OCI-LY1 (cell line): Measurements from ENCODE around the gene CNGA2.

ENCODE experiments used
- EZH2 ChIP-seq: fragments of 200-600 bp; sonication (generic), shearing (Covaris generic); IDR thresholded peaks from 2 replicates; pipeline ENCODE4 v1.8.0; 2017; ENCODE audit warnings: borderline replicate concordance, mixed run types, mild to moderate bottlenecking, antibody characterized with exemption, low read length, moderate library complexity, mixed read lengths
- TF ChIP-seq, protein P1 (sequence below): fragments of 200-600 bp; sonication (generic), shearing (Covaris generic); IDR thresholded peaks from 2 replicates; pipeline ENCODE4 v1.5.1; 2017; ENCODE audit warnings: mild to moderate bottlenecking, antibody characterized with exemption, low read length, moderate library complexity, mixed read lengths

DNA sequence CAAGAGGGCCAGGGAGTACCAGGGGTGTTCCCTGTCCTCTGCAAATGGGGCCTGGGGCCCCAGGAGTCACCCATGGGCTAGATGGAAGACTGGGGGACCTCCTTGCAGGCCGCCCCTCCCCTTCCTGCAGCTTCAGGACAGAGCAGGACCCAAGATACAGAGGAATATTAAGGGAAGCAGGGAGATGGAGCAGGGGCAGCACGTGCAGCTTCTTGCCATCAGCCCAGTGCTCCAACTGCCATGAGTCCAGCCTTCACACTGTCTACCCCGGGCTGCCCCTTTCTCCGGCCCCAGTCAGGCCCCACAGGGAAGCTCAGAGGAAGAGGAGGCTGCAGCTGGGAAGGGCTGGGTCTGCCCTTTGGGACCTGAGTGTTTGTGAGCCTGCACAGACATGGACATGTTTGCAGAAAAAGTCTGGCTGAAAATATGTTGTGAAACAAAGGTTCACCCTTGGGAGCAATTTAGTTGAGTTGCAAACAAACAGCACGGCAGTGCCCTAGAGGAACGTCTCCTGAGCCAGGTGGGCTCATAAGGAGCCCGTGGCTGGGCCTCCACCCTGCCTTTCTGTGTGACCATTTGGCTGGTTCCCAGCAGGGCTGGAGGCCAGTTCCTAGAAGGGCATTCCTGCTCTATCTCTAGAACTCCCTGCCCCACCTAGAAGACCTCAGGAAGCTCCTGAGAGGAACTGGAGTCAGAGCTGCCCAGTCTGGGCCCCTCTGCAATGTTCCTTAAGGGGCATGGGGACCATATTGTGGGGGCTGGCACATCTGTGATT, 9.8 kb upstream of the CNGA2 start:
- TF ChIP-seq, protein P1, sequence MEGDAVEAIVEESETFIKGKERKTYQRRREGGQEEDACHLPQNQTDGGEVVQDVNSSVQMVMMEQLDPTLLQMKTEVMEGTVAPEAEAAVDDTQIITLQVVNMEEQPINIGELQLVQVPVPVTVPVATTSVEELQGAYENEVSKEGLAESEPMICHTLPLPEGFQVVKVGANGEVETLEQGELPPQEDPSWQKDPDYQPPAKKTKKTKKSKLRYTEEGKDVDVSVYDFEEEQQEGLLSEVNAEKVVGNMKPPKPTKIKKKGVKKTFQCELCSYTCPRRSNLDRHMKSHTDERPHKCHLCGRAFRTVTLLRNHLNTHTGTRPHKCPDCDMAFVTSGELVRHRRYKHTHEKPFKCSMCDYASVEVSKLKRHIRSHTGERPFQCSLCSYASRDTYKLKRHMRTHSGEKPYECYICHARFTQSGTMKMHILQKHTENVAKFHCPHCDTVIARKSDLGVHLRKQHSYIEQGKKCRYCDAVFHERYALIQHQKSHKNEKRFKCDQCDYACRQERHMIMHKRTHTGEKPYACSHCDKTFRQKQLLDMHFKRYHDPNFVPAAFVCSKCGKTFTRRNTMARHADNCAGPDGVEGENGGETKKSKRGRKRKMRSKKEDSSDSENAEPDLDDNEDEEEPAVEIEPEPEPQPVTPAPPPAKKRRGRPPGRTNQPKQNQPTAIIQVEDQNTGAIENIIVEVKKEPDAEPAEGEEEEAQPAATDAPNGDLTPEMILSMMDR, result no peak
- no peak for TF ChIP-seq EZH2
